Measurements from ENCODE around the gene MGAT4B.
A peak's percentile ranks its signal among the peaks of the same experiment; 100 is the strongest.

MGAT4B gene

DNA sequence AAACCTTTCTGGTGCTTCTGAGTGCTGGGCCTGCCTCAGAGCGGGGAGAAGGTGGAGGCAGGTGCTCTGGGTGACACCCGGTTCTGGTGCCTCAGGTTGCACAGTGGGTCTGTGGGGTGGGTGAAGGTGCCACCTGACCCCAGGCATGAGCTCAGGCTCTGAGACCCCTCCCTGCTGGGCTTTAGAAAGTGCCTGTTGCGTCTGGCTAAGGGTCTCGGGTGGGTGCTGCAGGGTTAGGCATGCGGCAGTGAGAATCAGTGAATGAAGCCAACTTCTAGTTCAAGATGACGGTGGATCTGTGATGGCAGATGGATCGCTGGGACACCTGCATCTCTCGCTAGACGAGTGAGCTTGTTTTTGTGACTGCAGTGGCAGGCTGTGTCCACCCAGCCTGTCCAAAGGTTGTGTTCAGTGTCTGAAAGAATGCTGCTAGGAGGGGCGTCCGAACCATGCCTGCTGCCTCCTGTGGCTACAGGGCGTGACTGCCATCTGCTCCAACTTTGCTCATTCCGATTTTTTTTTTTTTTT, 19.1 kb upstream of the MGAT4B start:
- peak; percentile 84 for DNase-seq (ENCODE audit: low spot score)

DNA sequence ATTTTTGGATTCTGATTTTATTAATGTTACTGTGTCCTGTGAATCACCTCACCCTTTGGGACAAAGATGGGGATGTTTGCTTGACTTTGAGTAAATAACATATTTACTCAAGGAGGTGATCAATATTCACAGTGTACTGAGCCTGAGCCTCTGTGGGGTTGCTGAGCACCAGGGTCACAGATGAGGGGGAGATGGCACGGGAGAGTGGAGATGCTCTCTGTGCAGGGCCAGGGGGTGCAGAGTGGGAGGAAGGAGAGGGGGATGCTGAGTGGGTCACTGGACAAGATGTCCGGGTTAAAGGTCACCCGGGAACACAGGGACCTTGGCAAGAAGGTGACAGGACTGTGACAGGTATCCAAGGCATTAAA, 18.1 kb upstream of the MGAT4B start:
- peak; percentile 68 for DNase-seq (ENCODE audit: low spot score)

DNA sequence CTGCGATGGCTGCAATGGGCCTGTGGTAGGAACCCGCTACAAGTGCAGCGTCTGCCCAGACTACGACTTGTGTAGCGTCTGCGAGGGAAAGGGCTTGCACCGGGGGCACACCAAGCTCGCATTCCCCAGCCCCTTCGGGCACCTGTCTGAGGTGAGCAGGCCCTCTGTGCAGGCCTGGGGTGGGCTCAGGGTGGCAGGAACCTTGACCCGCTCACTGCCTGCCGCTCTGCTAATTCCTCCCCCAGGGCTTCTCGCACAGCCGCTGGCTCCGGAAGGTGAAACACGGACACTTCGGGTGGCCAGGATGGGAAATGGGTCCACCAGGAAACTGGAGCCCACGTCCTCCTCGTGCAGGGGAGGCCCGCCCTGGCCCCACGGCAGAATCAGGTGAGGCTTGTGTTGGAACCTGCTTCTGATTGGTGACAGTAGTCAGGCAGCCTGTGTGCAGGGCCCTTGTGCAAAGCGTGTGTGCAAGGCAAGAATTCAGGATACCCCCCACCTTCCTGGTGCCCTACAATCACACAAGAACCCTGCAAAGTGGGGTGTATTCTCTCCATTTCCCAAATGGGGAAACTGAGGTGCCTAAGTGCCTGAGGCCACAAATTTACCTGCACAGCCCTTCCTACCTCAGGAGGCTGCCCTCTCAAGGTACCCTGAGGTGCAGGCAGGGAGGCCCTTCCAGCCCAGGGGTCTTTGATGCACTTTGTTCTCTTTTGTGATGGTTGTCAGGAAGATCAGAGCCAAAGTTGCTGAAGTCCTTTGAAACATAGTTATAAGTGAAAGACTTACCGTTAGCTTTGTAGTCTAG, 17.5 kb upstream of the MGAT4B start:
- DNase-seq (ENCODE audit: low spot score), result no peak

DNA sequence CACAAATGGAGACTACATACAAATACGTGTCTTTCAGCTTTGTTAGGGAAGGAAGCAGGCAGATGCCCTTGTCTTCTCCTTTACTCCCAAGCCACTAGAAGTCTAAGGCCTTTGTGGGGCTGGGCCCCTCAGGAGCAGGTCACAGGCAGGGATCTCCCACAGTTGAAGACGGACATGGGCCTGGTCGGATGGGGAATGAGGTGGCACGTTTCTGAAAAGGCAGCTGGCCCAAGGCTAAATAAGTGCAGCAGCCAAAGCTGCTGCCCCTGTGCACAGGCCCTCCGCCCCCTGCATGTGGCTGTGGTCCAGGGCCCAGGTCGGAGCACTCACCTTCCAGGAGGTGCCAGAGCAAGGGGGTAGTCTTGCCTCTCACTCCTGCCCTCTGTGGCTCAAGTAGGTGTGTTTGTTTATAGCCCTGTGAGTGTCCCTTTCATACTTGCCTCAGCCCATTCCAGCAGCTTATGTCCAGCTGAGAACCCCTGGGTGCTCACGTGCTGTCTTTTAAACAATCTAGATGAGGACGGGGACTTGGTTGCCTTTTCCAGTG, 15.9 kb upstream of the MGAT4B start:
- no peak for DNase-seq (ENCODE audit: low spot score)

DNA sequence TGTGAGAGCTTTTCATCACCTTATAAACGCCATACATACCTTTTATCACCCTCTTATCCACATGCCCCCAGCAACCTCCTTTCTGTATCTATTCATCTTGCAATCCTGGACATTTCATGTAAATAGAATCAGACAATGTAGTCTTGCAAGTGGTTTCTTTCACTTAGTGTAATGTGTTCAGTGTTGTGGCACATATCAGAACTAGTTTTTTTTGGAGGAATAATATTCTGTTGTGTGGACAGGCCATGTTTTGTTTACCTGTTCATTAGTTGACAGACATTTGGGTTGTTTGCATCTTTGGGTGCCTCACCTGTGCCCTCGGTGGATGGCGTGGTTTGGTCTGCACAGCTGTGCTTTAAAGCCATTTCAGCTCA, 15.4 kb upstream of the MGAT4B start:
- DNase-seq (ENCODE audit: low spot score), result no peak

DNA sequence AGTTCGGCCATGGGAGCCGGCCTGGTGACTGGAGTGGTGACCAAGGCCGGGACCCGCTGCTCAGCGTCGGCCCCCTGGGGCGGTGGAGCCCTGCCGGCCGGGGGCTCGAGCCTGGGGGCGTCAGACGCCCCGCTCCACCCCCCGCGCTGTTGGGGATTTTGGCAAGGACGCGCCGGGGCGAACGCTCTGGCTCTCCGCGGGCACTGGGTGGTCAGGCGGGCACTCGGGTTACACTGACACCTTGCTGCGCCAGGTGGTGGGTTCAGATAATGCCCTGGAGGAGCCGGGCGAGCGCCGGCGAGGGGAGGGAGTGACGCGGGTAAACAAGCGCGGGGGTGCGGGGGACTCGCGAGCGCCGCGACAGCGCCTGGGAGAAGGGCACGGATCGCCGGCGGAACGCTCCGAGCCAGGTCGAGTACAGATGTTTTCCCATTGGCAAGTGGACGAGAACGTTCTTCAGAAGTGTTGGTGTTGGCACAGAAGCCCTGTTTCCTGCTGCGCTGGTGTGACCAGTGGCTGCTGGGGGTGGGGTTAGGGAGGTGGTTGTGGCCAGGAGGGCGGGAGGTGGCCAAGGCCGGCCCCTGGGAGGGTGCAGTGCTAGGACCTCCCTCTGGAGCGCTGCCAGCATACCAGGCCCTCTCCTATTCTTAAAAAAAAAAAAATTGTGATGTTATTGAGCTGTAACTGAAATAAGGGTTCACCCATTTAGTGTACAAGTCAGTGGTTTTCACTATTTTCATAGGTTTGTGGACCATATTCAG, 14.8 kb upstream of the MGAT4B start:
- DNase-seq (ENCODE audit: low spot score), result peak; percentile 98

DNA sequence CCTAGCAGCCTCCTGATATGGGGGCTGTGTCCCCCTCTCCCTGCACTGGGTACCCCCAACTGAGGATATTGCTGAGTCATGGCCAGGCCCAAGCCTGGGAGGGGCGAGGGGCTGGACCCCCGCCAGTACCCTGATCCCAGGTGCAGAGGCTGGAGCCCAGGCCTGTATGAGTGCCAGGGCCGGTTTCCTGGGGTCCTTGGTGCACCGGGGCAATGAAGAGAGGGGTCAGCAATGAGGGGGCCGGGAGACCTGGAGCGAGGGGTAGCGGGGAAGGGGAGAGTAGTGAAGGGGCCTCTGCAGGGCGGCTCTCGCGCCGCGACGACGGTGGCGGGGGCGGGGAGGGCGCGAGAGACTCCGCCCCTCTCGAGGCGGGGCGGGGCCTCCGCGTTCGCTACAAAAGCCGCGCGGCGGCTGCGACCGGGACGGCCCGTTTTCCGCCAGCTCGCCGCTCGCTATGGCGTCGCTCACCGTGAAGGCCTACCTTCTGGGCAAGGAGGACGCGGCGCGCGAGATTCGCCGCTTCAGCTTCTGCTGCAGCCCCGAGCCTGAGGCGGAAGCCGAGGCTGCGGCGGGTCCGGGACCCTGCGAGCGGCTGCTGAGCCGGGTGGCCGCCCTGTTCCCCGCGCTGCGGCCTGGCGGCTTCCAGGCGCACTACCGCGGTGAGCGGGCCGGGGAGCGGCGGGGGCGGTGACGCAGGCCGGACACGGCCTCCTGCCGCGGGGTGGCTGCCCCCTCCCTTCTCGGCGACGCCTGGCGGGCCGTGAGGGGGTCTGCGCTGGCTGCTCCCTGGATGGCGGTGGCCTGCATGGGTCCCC, 14.0 kb upstream of the MGAT4B start, which contains the start of gene SQSTM1:
Gene SQSTM1, plus strand, starts transcription at position 423 of the 815 bp plus-strand sequence. Its CDS starts 32 bp downstream, at position 455.
- DNase-seq (ENCODE audit: low spot score), result peak; percentile 81

DNA sequence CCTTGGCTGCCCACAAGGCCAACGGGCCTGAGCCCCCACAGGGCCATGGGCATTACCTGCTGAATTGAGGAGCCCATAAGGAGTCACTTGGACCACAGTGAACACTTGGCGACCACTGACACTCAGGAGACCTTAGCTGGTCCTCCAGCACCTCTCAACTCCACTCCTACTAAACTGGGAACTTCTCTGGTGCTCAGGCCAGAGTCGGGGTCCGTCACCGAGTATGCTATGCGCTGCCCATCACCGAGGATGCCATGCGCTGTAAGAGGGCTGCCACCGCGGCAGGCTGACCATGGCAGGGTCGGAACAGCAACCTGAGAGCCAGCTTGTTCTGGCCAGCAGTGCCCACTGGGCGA, 13.4 kb upstream of the MGAT4B start:
- no peak for DNase-seq (ENCODE audit: low spot score)

DNA sequence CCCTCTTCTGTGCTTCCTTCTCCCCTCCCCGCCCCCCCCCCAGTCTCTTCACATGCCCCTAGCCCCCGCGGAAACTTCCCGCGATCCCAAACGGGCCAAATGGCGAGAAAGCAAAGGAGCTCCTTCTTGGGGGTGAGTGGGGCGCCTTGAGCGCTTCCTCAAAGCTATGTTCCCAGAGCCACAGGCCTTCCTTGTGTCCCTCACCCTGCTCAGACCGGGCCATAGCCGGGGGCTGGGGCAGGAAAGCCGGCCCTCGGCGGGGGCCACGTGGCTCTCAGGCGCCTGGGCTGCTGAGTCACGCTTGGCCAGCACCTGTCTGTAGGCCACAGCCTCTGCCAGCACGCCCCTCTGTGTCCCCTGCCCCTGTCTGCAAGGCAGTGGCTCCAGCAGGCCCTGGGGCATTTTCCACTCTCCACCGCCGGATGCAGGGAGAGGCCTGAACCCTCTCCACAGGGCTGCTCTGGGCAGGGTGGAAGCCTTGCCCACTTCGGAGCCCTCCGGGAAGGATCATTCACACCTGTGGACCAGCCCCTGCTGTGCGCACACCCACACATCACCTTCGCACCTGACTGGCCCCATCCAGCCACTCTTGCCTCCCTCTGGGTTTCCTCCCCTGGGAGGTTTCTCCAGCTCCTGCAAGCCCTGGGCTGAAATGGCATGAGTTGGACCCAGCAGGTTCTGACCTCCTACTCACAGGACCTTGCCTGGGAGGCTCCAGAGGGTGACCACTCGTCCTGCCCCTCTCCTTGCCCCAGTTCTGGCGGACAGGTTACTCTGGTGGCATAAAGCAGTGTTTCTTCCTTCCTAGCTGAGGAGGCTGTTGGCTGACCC, 12.8 kb upstream of the MGAT4B start:
- DNase-seq (ENCODE audit: low spot score), result peak; percentile 74

DNA sequence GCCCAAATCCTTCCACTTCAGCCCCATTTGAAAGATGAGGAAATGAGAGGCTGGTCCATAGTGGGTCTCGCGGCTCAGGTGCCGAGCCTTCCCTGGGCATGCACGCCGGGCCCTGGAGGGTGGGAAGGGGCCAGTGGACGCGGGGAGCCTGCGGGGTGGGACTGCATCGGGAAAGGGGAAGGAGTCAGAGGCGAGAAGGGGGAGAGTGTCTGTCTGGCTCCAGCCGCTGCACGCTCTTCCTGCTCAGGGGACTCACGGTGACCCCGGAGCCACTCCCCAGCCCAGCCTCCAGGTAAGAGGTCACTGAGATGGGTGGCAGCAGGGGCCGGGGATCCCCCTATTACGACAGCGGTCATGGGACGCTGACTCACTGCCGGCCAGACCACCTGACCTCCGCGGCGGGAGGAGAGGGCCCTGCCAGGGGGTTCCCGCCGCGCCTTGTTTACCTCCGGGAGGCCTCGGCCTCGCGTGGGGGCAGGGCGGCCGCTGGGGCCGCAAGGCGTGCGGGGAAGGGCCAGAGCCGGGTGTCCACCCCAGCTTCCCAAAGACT, 12.2 kb upstream of the MGAT4B start:
- DNase-seq (ENCODE audit: low spot score), result peak; percentile 97

DNA sequence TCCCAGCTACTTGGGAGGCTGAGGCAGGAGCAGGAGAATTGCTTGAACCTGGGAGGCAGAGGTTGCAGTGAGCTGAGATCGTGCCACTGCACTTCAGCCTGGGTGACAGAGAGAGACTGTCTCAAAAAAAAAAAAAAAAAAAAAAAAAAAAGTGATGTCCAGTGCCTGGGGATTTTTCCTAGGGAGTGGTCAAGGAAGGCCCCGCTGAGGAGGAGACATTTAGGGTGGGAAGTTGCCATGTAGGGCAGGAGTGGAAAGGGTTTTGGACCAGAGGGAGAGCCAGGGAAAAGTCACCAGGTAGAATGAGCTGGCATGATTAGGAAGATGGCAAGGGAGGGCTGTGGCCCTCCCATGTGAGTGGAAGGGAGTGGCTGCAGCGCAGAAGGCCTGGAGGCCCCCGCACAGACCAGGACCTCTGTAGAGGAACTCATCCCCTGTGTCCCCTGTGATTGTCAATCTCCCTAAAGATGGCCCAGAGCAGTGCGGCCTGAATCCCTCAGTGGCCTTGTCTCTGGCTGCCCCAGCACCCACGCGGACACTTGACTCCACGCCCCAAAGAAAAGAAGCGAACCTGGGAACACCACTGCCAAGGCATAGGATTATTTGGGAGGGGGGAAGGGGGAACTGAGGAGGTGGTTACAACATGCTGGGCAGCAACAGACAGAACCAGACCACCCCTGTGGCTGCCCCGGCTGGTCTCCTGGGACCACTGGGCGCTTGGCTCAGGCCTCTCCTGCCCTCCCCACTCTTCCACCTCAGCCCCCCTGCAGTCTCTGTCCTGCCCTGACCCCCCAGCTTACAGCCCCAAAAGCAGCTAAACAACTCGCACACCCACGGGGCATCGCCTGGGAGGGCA, 11.5 kb upstream of the MGAT4B start:
- DNase-seq (ENCODE audit: low spot score), result no peak

DNA sequence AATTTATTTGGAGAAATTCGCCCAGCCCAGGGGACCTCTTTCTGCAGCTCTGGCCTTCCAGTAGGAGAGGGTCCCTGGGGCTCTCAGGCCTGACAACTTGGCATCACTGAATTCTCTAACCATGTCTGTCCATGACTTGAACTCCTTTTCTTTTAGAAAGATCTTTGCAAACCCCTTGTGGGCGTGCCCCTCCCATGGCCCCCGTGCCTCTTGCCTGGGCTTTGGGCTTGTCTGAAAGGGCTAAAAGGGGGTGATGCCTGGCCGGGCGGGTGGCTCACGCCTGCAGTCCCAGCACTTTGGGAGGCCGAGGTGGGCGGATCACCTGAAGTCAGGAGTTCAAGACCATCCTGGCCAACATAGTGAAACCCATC, 10.8 kb upstream of the MGAT4B start:
- DNase-seq (ENCODE audit: low spot score), result no peak

DNA sequence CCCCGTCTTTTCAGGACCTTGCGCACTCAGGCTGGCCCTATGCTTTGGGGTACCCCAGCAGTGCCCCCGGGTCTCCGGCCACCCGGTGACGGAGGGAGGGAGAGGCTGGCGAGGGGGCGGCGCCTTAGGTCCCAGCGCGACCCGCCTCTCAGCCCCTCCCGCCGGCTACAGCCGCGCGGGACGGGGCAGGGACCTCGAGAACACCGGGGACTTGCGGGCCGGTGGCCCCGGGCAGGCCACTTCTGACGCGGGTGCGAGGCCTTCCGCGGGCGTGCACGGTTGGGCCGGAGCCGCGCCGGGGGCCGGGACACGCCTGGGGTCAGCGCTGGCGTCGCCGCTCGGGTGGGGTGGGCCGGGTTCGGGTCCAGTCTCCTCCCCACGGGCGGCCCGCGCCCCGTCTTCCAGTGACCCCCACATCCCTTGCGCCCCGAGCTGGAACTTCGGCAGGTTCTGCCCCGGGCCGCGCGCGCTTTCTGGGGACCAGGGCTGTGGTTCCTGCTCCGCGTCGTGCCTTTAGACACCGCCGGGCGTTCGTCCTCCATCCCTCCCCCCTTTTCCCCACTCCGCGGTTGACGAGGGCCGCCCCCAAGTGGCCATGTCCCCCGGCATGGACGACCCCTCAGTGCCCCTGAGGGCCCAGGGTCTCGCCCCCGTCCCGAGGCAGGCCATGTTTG, 10.3 kb upstream of the MGAT4B start:
- DNase-seq (ENCODE audit: low spot score), result no peak

DNA sequence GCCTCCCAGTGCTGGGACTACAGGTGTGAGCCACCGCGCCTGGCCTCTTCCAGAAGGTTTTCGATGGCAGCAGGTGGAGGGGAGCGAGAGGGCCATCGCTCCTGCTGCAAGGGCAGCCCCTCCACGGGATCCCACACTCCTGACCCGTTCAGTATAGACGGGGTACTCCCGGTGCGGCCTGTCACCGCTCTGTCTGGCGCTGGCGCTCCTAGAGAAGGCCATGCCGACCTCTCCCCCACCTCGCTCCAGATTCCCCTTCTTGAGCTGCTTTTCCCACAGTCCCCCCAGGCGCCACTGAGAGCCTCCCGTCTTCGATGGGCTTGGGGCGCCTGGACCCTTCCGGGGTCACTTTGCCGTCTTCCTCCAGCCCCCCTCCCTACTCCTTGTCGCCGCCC, 9.7 kb upstream of the MGAT4B start:
- DNase-seq (ENCODE audit: low spot score), result no peak

DNA sequence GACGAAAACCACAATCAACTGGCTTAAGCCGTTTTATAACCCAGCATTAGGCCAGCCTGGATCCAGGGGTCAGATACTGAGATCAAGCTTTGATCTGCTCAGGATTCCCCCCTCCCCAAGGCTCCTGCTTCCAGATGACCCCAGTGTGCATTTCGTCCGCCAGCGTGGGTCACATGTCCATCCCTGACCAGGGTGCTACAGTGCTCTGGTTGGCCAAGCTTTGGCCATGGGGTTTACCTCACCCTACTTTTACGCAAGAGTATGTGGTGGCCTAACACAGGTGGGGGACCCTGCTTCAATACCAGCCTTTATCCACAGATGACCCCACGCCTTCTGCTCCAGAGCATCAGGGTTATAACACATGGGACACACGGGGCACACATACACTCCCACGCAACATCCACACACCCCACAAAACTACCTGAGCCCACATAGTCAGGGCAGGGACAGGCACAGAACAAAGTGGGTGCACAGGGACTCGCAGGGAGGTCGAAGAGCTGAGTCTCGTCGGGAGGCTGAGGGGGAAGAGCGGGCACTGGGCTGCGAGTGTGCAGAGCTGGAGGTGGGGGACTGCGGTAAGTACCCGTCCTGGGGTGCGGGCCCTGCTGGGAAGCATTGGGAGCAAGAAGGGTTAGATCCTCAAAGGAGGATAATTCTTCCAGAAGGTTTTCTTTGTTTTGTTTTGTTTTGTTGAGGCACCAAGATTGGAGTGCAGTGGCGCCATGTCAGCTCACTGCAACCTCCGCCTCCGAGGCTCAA, 9.0 kb upstream of the MGAT4B start:
- no peak for DNase-seq (ENCODE audit: low spot score)

DNA sequence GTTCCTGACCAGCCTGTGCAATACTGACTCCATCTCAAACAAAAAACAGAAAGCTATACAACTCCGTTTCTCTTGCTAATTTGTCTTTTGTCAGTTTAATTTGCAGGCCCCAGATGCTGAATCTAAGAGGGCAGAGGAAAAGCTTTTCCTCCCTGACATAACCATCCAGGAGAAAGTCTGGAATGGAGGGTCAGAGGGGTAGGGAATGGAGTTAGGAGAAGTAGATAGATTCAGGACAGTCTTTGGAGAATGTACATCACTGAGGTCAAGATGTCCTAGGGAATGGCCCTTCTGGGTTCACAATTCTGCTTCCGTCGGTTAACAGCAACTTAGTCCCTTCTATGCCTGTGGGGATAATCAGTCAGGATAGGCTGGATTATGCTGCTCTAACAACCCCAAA, 7.4 kb upstream of the MGAT4B start:
- no peak for DNase-seq (ENCODE audit: low spot score)

DNA sequence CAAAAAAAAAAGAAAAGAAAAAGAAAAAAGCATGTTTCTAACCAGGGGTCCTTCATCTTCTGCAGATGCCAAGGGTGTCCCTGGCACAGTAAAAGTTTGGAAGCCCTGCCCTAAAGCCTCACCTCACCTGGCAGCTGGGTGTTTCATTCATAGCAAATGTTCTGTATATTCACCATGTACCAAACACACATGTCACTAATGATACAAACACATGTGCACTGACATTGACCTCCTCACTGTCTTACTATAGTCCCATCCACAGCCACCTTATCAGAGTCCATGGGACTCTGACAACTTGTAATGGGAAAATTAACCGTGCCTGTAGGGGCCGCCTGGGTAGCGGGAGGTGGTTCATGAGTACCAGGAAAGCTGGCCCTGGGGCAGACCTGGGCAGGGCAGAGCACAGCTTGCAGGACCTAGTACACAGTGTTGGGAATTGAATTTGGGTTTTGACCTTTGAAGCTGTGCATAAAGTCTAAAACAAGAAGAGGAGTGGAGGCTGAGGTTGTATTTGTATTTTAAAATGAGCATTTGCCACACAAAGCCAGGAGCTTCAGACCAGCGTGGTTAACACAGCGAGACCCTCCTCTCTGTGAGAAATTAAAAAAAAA, 6.4 kb upstream of the MGAT4B start:
- no peak for DNase-seq (ENCODE audit: low spot score)

DNA sequence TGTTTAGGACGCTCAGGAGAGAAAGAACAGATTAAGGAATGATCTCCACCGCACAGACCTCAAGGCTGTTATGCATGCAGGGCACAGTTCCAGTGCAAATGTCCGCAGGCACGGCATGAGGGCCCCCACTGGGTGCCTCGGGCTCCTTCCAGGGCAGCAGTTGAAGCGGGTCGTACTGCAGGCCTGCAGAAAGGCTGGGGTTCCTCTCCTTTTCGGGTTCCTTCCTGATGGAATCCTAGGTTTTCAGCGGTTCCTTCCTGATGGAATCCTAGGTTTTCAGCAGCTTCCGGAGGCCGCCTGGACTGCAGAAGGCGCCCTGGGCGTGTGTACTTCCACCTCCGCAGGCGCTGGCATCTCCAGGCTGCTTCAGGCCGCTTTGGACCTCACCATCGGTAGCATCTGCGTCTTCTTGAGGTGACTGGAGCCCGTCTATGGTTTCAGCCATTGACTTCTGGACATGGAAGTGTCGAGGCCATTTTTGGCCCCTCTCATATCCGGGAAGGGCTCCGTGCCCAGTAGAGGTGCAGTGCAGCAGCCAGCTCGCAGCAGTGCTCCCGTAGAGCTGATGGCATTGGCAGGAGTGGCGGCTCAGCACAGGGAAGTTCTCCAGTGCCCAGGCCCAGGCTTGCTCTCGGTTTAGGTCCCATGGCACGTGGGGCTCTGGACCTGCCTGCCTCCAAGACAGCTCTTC, 5.6 kb upstream of the MGAT4B start:
- no peak for DNase-seq (ENCODE audit: low spot score)

Measured in HuH-7.5 (cell line).